Stimulated activated CD4-positive, alpha-beta T cell treated with anti-CD3 and anti-CD28 coated beads, Interleukin-1b, Interleukin-23, amount 100 ng/mL, for 4 hours (primary cell): ENCODE data around the gene OR10AD1.
"Not testable (repeated sequence)": the region's sequence is repeated elsewhere in the genome, so short reads cannot be mapped to it uniquely, and the experiment has no call there.

Experiments
- DNase-seq, 2 donors: peaks; one replicate each; pipeline ENCODE4 v3.0.0-alpha.2; 2020; ENCODE audit warnings: low read depth in 2 of 2

OR10AD1 gene

GRCh38 chr12:48203192-48203591, at the start of gene OR10AD1:
Gene OR10AD1, minus strand, starts transcription at chr12:48203292. Its CDS starts 0 bp downstream, at chr12:48203292.
- no peak for DNase-seq

GRCh38 chr12:48247181-48247966, 44.3 kb upstream of the OR10AD1 start:
- DNase-seq = no peak

- DNase-seq = no peak
Observed at GRCh38 chr12:48237162-48237561, 34.1 kb upstream of the OR10AD1 start.

- DNase-seq = no peak
Observed at GRCh38 chr12:48235796-48236333, 32.8 kb upstream of the OR10AD1 start.

- DNase-seq = not testable (repeated sequence)
Observed at GRCh38 chr12:48231169-48231958, 28.3 kb upstream of the OR10AD1 start.

- DNase-seq = not testable (repeated sequence)
Observed at GRCh38 chr12:48224533-48224932, 21.4 kb upstream of the OR10AD1 start.

- DNase-seq = no peak
Observed at GRCh38 chr12:48221645-48222044, 18.6 kb upstream of the OR10AD1 start.

GRCh38 chr12:48220701-48221100, 17.6 kb upstream of the OR10AD1 start:
- no peak for DNase-seq

- no peak for DNase-seq
Observed at GRCh38 chr12:48219631-48220030, 16.5 kb upstream of the OR10AD1 start.

GRCh38 chr12:48216785-48217184, 13.7 kb upstream of the OR10AD1 start:
- no peak for DNase-seq

GRCh38 chr12:48209495-48209894, 6.4 kb upstream of the OR10AD1 start:
- DNase-seq = not testable (repeated sequence)

- DNase-seq = no peak
Observed at GRCh38 chr12:48202766-48203165, 326 bp downstream of the OR10AD1 start.

- DNase-seq = no peak
Observed at GRCh38 chr12:48201516-48201915, 1.6 kb downstream of the OR10AD1 start.

- DNase-seq = no peak
Observed at GRCh38 chr12:48201091-48201490, 2.0 kb downstream of the OR10AD1 start.

GRCh38 chr12:48199774-48200221, 3.3 kb downstream of the OR10AD1 start:
- DNase-seq = no peak

- no peak for DNase-seq
Observed at GRCh38 chr12:48198985-48199384, 4.1 kb downstream of the OR10AD1 start.

- DNase-seq = no peak
Observed at GRCh38 chr12:48198672-48198971, 4.5 kb downstream of the OR10AD1 start.

- peak; percentile 73 to 81 for DNase-seq
Observed at GRCh38 chr12:48197971-48198671, 5.0 kb downstream of the OR10AD1 start.

- DNase-seq = no peak
Observed at GRCh38 chr12:48197549-48197970, 5.5 kb downstream of the OR10AD1 start.

- DNase-seq = no peak
Observed at GRCh38 chr12:48194799-48195201, 8.3 kb downstream of the OR10AD1 start.

GRCh38 chr12:48193623-48194022, 9.5 kb downstream of the OR10AD1 start:
- no peak for DNase-seq

GRCh38 chr12:48192861-48193260, 10.2 kb downstream of the OR10AD1 start:
- DNase-seq = no peak
